ENCODE results near the gene RDH12. TPM values are rescaled to one million over a fixed set of nuclear protein-coding genes. Genes with fewer than 3 reads are reported as not detected.
"Not testable (repeated sequence)": the region's sequence is repeated elsewhere in the genome, so short reads cannot be mapped to it uniquely, and the experiment has no call there.

RDH12 gene
- total RNA-seq = not detected
- not detected for total RNA-seq (2013)

- not testable (repeated sequence) for H3K36me3 Mint-ChIP-seq; H3K27ac Mint-ChIP-seq; H3K9me3 ChIP-seq (ENCODE audit: control insufficient read depth, insufficient read depth, low read length); ATAC-seq; H3K4me3 Mint-ChIP-seq; H3K4me1 Mint-ChIP-seq; H3K27me3 ChIP-seq (ENCODE audit: control insufficient read depth, insufficient read depth, low read length); DNase-seq; H3K36me3 ChIP-seq (ENCODE audit: control insufficient read depth, insufficient read depth, low read length); H3K9me3 Mint-ChIP-seq; H3K4me3 ChIP-seq (ENCODE audit: low read length); H3K4me1 ChIP-seq (ENCODE audit: control insufficient read depth, insufficient read depth, low read length); H3K27ac ChIP-seq (ENCODE audit: low read length)
- peaks cover 6 to 16% of the 10 kb centered on the region in 2 donors for H3K27me3 Mint-ChIP-seq (ENCODE audit: low read depth in 2 of 2)
- intact Hi-C loops (cut with micrococcal nuclease) = loop anchor here (5.0 to 10.0 kb wide), 2 partner anchors 34 to 1207 kb away; no protein-coding TSS in a partner anchor
- WGBS (ENCODE audit: insufficient coverage) = 87% methylated on average over 8 of the region's 8 CpGs
Measured at GRCh38 chr14:67701492-67701891, at the start of gene RDH12. Gene RDH12 (plus strand): TSS chr14:67701886. CDS start chr14:67722643, 20,757 bp downstream.

- H3K36me3 Mint-ChIP-seq = peaks cover 9% of the 10 kb centered on the region
- no peak overlapping the region for H3K4me3 Mint-ChIP-seq
- TF ChIP-seq CTCF (IDR thresholded peaks at IDR 0.05) = no peak
- Histone ChIP-seq H3K27me3 (ENCODE audit: control insufficient read depth, insufficient read depth, low read length) (no peaks in the 10 kb centered on the region), H3K4me1 (ENCODE audit: control insufficient read depth, insufficient read depth, low read length) (no peaks in the 10 kb centered on the region), H3K9me3 (ENCODE audit: control insufficient read depth, insufficient read depth, low read length) (no peaks in the 10 kb centered on the region), H3K36me3 (ENCODE audit: control insufficient read depth, insufficient read depth, low read length) (peaks cover 91% of the 10 kb centered on the region), H3K4me3 (ENCODE audit: low read length) (no peak overlapping the region), H3K27ac (ENCODE audit: low read length) (no peak overlapping the region)
- no peaks in the 10 kb centered on the region for H3K4me1 Mint-ChIP-seq
- no peaks in the 10 kb centered on the region for H3K9me3 Mint-ChIP-seq
- WGBS (ENCODE audit: insufficient coverage) = no CpG with 5 or more reads among the region's 1 CpG
- H3K27me3 Mint-ChIP-seq (ENCODE audit: low read depth in 2 of 2) = no peaks in the 10 kb centered on the region
- intact Hi-C loops (cut with micrococcal nuclease) = no loop called here
- no peak overlapping the region for H3K27ac Mint-ChIP-seq
- DNase-seq (no peak), ATAC-seq (no peak)
Measured at GRCh38 chr14:67652189-67652588, 49.5 kb upstream of the RDH12 start.

- no peak overlapping the region for H3K4me3 ChIP-seq (ENCODE audit: low read length)
- H3K27ac Mint-ChIP-seq = no peak overlapping the region
- H3K9me3 Mint-ChIP-seq = no peaks in the 10 kb centered on the region
- no peak for TF ChIP-seq CTCF (IDR thresholded peaks at IDR 0.05)
- DNase-seq (no peak), ATAC-seq (no peak)
- no peak overlapping the region for H3K4me3 Mint-ChIP-seq
- H3K27me3 Mint-ChIP-seq (ENCODE audit: low read depth in 2 of 2) = no peaks in the 10 kb centered on the region
- H3K36me3 Mint-ChIP-seq = peaks cover 9% of the 10 kb centered on the region
- intact Hi-C loops (cut with micrococcal nuclease) = no loop called here
- no peaks in the 10 kb centered on the region for H3K4me1 ChIP-seq (ENCODE audit: control insufficient read depth, insufficient read depth, low read length)
- over 99% methylated on average over 5 of the region's 6 CpGs for WGBS (ENCODE audit: insufficient coverage)
- no peaks in the 10 kb centered on the region for H3K9me3 ChIP-seq (ENCODE audit: control insufficient read depth, insufficient read depth, low read length)
- no peak overlapping the region for H3K27ac ChIP-seq (ENCODE audit: low read length)
- H3K36me3 ChIP-seq (ENCODE audit: control insufficient read depth, insufficient read depth, low read length) = peaks cover 82% of the 10 kb centered on the region
- H3K4me1 Mint-ChIP-seq = no peaks in the 10 kb centered on the region
- H3K27me3 ChIP-seq (ENCODE audit: control insufficient read depth, insufficient read depth, low read length) = no peaks in the 10 kb centered on the region
Measured at GRCh38 chr14:67653651-67654280, 47.9 kb upstream of the RDH12 start.

GRCh38 chr14:67663633-67664032, 38.1 kb upstream of the RDH12 start:
- no peak overlapping the region for H3K4me3 ChIP-seq (ENCODE audit: low read length)
- no peak for TF ChIP-seq CTCF (IDR thresholded peaks at IDR 0.05)
- intact Hi-C loops (cut with micrococcal nuclease) = no loop called here
- Mint-ChIP-seq H3K27ac (peak overlapping the region; percentile 11 to 70), H3K9me3 (no peaks in the 10 kb centered on the region), H3K27me3 (ENCODE audit: low read depth in 2 of 2) (no peaks in the 10 kb centered on the region), H3K36me3 (no peaks in the 10 kb centered on the region), H3K4me3 (no peak overlapping the region), H3K4me1 (peaks cover 52 to 56% of the 10 kb centered on the region in 2 donors)
- H3K4me1 ChIP-seq (ENCODE audit: control insufficient read depth, insufficient read depth, low read length) = peaks cover 18% of the 10 kb centered on the region
- no peaks in the 10 kb centered on the region for H3K27me3 ChIP-seq (ENCODE audit: control insufficient read depth, insufficient read depth, low read length)
- no peak for DNase-seq
- no peaks in the 10 kb centered on the region for H3K9me3 ChIP-seq (ENCODE audit: control insufficient read depth, insufficient read depth, low read length)
- 89% methylated on average over 3 of the region's 4 CpGs for WGBS (ENCODE audit: insufficient coverage)
- no peak for ATAC-seq
- H3K36me3 ChIP-seq (ENCODE audit: control insufficient read depth, insufficient read depth, low read length) = peaks cover 15% of the 10 kb centered on the region
- H3K27ac ChIP-seq (ENCODE audit: low read length) = no peak overlapping the region
